SK-N-SH treated with all-trans-retinoic acid at 6 μM for 48 hours (cell line): Measurements from ENCODE around the gene APIP.

Experiments
- ATAC-seq: fragments of 200-7000 bp; cut with Tn5 transposase; 3 replicates; pipeline ENCODE4 v1.9.1; 2020; ENCODE audit warnings: mild to moderate bottlenecking, moderate library complexity
- ARNTL ChIP-seq: fragments of 450-650 bp; formaldehyde crosslinking; IDR thresholded peaks from 2 replicates; pipeline ENCODE4 v1.5.0; 2020; ENCODE audit warnings: low read depth, mild to moderate bottlenecking, moderate library complexity, borderline replicate concordance
- BACH2 ChIP-seq: fragments of 250-450 bp; sonication (Bioruptor Pico); IDR thresholded peaks from 2 replicates; pipeline ENCODE4 v1.9.0; 2021; ENCODE audit warnings: mild to moderate bottlenecking, borderline replicate concordance
- CSDC2 ChIP-seq: fragments of 250-450 bp; sonication (Bioruptor Pico); IDR thresholded peaks from 2 replicates; pipeline ENCODE4 v1.5.0; 2020; ENCODE audit warnings: mild to moderate bottlenecking, moderate library complexity
- CSRNP3 ChIP-seq: fragments of 250-450 bp; sonication (Bioruptor Pico); IDR thresholded peaks from 2 replicates; pipeline ENCODE4 v1.5.1; 2021; ENCODE audit warnings: mild to moderate bottlenecking, moderate library complexity
- ESRRG ChIP-seq: fragments of 250-450 bp; sonication (Bioruptor Pico); IDR thresholded peaks from 2 replicates; pipeline ENCODE4 v1.6.1; 2021; ENCODE audit warnings: mild to moderate bottlenecking
- GLIS3 ChIP-seq: fragments of 250-450 bp; sonication (Bioruptor Pico); IDR thresholded peaks from 2 replicates; pipeline ENCODE4 v1.5.0; 2020; ENCODE audit warnings: mild to moderate bottlenecking, moderate library complexity
- ISL1 ChIP-seq: fragments of 250-450 bp; sonication (Bioruptor Pico); IDR thresholded peaks from 2 replicates; pipeline ENCODE4 v2.1.2; 2022; ENCODE audit warnings: mild to moderate bottlenecking, moderate library complexity
- OSR1 ChIP-seq: fragments of 250-450 bp; sonication (Bioruptor Pico); IDR thresholded peaks from 2 replicates; pipeline ENCODE4 v1.8.0; 2022; ENCODE audit warnings: moderate library complexity, mild to moderate bottlenecking, inconsistent platforms
- POU6F1 ChIP-seq: fragments of 250-450 bp; sonication (Bioruptor Pico); IDR thresholded peaks from 2 replicates; pipeline ENCODE4 v1.8.0; 2021; ENCODE audit warnings: low read depth, mild to moderate bottlenecking, moderate library complexity, borderline replicate concordance
- PPARA ChIP-seq: fragments of 250-450 bp; sonication (Bioruptor Pico); IDR thresholded peaks from 2 replicates; pipeline ENCODE4 v1.5.0; 2020; ENCODE audit warnings: mild to moderate bottlenecking, borderline replicate concordance
- SNAI2 ChIP-seq: fragments of 250-450 bp; sonication (Bioruptor Pico); IDR thresholded peaks from 2 replicates; pipeline ENCODE4 v1.5.0; 2020; ENCODE audit warnings: mild to moderate bottlenecking, moderate library complexity
- TCF4 ChIP-seq: fragments of 250-450 bp; sonication (Bioruptor Pico); IDR thresholded peaks from 2 replicates; pipeline ENCODE4 v1.8.0; 2021; ENCODE audit warnings: mild to moderate bottlenecking, moderate library complexity, borderline replicate concordance
- TOX ChIP-seq: fragments of 250-450 bp; sonication (Bioruptor Pico); IDR thresholded peaks from 2 replicates; pipeline ENCODE4 v1.8.0; 2021; ENCODE audit warnings: mild to moderate bottlenecking, moderate library complexity, borderline replicate concordance
- TSHZ2 ChIP-seq: fragments of 250-450 bp; sonication (Bioruptor Pico); IDR thresholded peaks from 2 replicates; pipeline ENCODE4 v1.5.0; 2020; ENCODE audit warnings: mild to moderate bottlenecking, moderate library complexity
- ZC3H10 ChIP-seq: fragments of 250-450 bp; sonication (Bioruptor Pico); IDR thresholded peaks from 2 replicates; pipeline ENCODE4 v1.5.1; 2021; ENCODE audit warnings: mild to moderate bottlenecking, moderate library complexity
- ZFP3 ChIP-seq: fragments of 250-450 bp; sonication (Bioruptor Pico); IDR thresholded peaks from 2 replicates; pipeline ENCODE4 v1.5.0; 2020; ENCODE audit warnings: mild to moderate bottlenecking, moderate library complexity
- ZNF565 ChIP-seq: fragments of 450-650 bp; formaldehyde crosslinking; conservative IDR thresholded peaks from 2 replicates; pipeline ENCODE4 v1.5.0; 2020; ENCODE audit warnings: low read depth, mild to moderate bottlenecking, moderate library complexity
- ZNF70 ChIP-seq: fragments of 450-650 bp; formaldehyde crosslinking; IDR thresholded peaks from 2 replicates; pipeline ENCODE4 v1.5.0; 2020; ENCODE audit warnings: mild to moderate bottlenecking, moderate library complexity
- ZNF8 ChIP-seq: fragments of 450-650 bp; formaldehyde crosslinking; IDR thresholded peaks from 2 replicates; pipeline ENCODE4 v1.5.0; 2020; ENCODE audit warnings: mild to moderate bottlenecking, moderate library complexity
- TF ChIP-seq, protein P1 (sequence below): fragments of 250-450 bp; sonication (Bioruptor Pico); IDR thresholded peaks from 2 replicates; pipeline ENCODE4 v1.8.0; 2020; ENCODE audit warnings: mild to moderate bottlenecking, moderate library complexity, borderline replicate concordance
- TF ChIP-seq, protein P2 (sequence below): fragments of 250-450 bp; sonication (Bioruptor Pico); IDR thresholded peaks from 2 replicates; pipeline ENCODE4 v1.5.1; 2020; ENCODE audit warnings: low read depth, mild to moderate bottlenecking, moderate library complexity

Gene APIP

GRCh38 chr11:34957606-34958005 is 41.4 kb upstream of the APIP start:
- no peak for TF ChIP-seq ZNF8
- no peak for TF ChIP-seq POU6F1
- no peak for TF ChIP-seq CSDC2 (CRISPR knock-in tag)
- TF ChIP-seq ZNF70 (CRISPR knock-in tag) = no peak
- no peak for TF ChIP-seq PPARA (CRISPR knock-in tag)
- no peak for TF ChIP-seq CSRNP3 (CRISPR knock-in tag)
- no peak for TF ChIP-seq ZFP3 (CRISPR knock-in tag)
- TF ChIP-seq ARNTL (CRISPR knock-in tag) = no peak
- TF ChIP-seq TCF4 (CRISPR knock-in tag) = no peak
- no peak for TF ChIP-seq OSR1 (CRISPR knock-in tag)
- TF ChIP-seq TOX = no peak
- TF ChIP-seq ZNF565 = no peak
- TF ChIP-seq, all 23 proteins: peak for 0
- no peak for ATAC-seq

GRCh38 chr11:34957206-34957605 is 41.0 kb upstream of the APIP start:
- TF ChIP-seq BACH2 (CRISPR knock-in tag) = no peak
- TF ChIP-seq ZFP3 (CRISPR knock-in tag) = no peak
- TF ChIP-seq GLIS3 (CRISPR knock-in tag) = no peak
- TF ChIP-seq, protein P1, sequence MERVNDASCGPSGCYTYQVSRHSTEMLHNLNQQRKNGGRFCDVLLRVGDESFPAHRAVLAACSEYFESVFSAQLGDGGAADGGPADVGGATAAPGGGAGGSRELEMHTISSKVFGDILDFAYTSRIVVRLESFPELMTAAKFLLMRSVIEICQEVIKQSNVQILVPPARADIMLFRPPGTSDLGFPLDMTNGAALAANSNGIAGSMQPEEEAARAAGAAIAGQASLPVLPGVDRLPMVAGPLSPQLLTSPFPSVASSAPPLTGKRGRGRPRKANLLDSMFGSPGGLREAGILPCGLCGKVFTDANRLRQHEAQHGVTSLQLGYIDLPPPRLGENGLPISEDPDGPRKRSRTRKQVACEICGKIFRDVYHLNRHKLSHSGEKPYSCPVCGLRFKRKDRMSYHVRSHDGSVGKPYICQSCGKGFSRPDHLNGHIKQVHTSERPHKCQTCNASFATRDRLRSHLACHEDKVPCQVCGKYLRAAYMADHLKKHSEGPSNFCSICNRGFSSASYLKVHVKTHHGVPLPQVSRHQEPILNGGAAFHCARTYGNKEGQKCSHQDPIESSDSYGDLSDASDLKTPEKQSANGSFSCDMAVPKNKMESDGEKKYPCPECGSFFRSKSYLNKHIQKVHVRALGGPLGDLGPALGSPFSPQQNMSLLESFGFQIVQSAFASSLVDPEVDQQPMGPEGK = no peak
- no peak for TF ChIP-seq CSDC2 (CRISPR knock-in tag)
- no peak for TF ChIP-seq SNAI2 (CRISPR knock-in tag)
- no peak for TF ChIP-seq TOX
- TF ChIP-seq ESRRG (CRISPR knock-in tag) = no peak
- TF ChIP-seq, protein P2, sequence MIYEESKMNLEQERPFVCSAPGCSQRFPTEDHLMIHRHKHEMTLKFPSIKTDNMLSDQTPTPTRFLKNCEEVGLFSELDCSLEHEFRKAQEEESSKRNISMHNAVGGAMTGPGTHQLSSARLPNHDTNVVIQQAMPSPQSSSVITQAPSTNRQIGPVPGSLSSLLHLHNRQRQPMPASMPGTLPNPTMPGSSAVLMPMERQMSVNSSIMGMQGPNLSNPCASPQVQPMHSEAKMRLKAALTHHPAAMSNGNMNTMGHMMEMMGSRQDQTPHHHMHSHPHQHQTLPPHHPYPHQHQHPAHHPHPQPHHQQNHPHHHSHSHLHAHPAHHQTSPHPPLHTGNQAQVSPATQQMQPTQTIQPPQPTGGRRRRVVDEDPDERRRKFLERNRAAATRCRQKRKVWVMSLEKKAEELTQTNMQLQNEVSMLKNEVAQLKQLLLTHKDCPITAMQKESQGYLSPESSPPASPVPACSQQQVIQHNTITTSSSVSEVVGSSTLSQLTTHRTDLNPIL (CRISPR knock-in tag) = no peak
- no peak for TF ChIP-seq TSHZ2 (CRISPR knock-in tag)
- no peak for TF ChIP-seq ISL1 (CRISPR knock-in tag)
- no peak for TF ChIP-seq ZC3H10 (CRISPR knock-in tag)
- TF ChIP-seq ZNF565 = no peak
- no peak for ATAC-seq

- TF ChIP-seq ZNF8 (no peak), PPARA (CRISPR knock-in tag) (no peak), OSR1 (CRISPR knock-in tag) (no peak), ARNTL (CRISPR knock-in tag) (no peak), GLIS3 (CRISPR knock-in tag) (no peak), ZFP3 (CRISPR knock-in tag) (no peak), TSHZ2 (CRISPR knock-in tag) (no peak), SNAI2 (CRISPR knock-in tag) (no peak)
- TF ChIP-seq, protein P1 = no peak
- no peak for ATAC-seq
Measured at GRCh38 chr11:34953955-34954354, 37.8 kb upstream of the APIP start.
